ENCODE results near the gene CLDN6. TPM values are rescaled to one million over a fixed set of nuclear protein-coding genes. Genes with fewer than 3 reads are reported as not detected.

Gene CLDN6
- total and polyA plus RNA-seq, 2 of the 13 experiments (the other 11 are each of a cell fraction or from before 2014, with no cell fraction given), result 5.9 to 7.6 TPM

GRCh38 chr16:2981177-2981898, 36.6 kb downstream of the CLDN6 start (continued):
- no peak for TF ChIP-seq BRF2 (CRISPR knock-in tag; IDR thresholded peaks at IDR 0.05)
- TF ChIP-seq, protein P1, sequence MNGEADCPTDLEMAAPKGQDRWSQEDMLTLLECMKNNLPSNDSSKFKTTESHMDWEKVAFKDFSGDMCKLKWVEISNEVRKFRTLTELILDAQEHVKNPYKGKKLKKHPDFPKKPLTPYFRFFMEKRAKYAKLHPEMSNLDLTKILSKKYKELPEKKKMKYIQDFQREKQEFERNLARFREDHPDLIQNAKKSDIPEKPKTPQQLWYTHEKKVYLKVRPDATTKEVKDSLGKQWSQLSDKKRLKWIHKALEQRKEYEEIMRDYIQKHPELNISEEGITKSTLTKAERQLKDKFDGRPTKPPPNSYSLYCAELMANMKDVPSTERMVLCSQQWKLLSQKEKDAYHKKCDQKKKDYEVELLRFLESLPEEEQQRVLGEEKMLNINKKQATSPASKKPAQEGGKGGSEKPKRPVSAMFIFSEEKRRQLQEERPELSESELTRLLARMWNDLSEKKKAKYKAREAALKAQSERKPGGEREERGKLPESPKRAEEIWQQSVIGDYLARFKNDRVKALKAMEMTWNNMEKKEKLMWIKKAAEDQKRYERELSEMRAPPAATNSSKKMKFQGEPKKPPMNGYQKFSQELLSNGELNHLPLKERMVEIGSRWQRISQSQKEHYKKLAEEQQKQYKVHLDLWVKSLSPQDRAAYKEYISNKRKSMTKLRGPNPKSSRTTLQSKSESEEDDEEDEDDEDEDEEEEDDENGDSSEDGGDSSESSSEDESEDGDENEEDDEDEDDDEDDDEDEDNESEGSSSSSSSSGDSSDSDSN (CRISPR knock-in tag; IDR thresholded peaks at IDR 0.05), result peak; percentile 54; the same call in 1 of the 2 replicates
- 0 out of 2 replicates have a peak, but pooled peaks have one; percentile 44 for TF ChIP-seq ZNF788 (CRISPR knock-in tag; IDR thresholded peaks at IDR 0.05; ENCODE audit: borderline replicate concordance)
- TF ChIP-seq TFDP2 (CRISPR knock-in tag; IDR thresholded peaks at IDR 0.05), result peak; percentile 70
- TF ChIP-seq GPN1 (CRISPR knock-in tag; IDR thresholded peaks at IDR 0.05; ENCODE audit: borderline replicate concordance), result no peak
- peak; percentile 99 for TF ChIP-seq ZNF460 (CRISPR knock-in tag; IDR thresholded peaks at IDR 0.05; ENCODE audit: borderline replicate concordance)
- peak; percentile 47; the same call in 1 of the 2 replicates for TF ChIP-seq MED1 (CRISPR knock-in tag; IDR thresholded peaks at IDR 0.05)
- no peak for TF ChIP-seq TMF1 (CRISPR knock-in tag; IDR thresholded peaks at IDR 0.05; ENCODE audit: low read depth)
- TF ChIP-seq ZNF615 (CRISPR knock-in tag; IDR thresholded peaks at IDR 0.05; ENCODE audit: borderline replicate concordance), result no peak
- TF ChIP-seq ZNF749 (CRISPR knock-in tag; IDR thresholded peaks at IDR 0.05; ENCODE audit: borderline replicate concordance), result no peak
- no peak for TF ChIP-seq ZSCAN20 (CRISPR knock-in tag; IDR thresholded peaks at IDR 0.05; ENCODE audit: borderline replicate concordance)
- TF ChIP-seq MIXL1 (CRISPR knock-in tag; IDR thresholded peaks at IDR 0.05), result peak; percentile 38; the same call in 1 of the 2 replicates
- TF ChIP-seq, protein P2, sequence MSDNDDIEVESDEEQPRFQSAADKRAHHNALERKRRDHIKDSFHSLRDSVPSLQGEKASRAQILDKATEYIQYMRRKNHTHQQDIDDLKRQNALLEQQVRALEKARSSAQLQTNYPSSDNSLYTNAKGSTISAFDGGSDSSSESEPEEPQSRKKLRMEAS (IDR thresholded peaks at IDR 0.05), result peak; percentile 65
- TF ChIP-seq, protein P3, sequence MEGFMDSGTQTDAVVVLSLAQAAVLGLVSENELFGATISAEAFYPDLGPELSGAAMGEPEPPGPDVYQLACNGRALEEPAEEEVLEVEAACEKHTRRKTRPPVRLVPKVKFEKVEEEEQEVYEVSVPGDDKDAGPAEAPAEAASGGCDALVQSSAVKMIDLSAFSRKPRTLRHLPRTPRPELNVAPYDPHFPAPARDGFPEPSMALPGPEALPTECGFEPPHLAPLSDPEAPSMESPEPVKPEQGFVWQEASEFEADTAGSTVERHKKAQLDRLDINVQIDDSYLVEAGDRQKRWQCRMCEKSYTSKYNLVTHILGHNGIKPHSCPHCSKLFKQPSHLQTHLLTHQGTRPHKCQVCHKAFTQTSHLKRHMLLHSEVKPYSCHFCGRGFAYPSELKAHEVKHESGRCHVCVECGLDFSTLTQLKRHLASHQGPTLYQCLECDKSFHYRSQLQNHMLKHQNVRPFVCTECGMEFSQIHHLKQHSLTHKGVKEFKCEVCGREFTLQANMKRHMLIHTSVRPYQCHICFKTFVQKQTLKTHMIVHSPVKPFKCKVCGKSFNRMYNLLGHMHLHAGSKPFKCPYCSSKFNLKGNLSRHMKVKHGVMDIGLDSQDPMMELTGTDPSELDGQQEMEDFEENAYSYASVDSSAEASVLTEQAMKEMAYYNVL (CRISPR knock-in tag; IDR thresholded peaks at IDR 0.05; ENCODE audit: borderline replicate concordance), result peak; percentile 47; the same call in 1 of the 2 replicates
- peak; percentile 45; the same call in 1 of the 2 replicates for TF ChIP-seq ZFP91 (CRISPR knock-in tag; IDR thresholded peaks at IDR 0.05; ENCODE audit: borderline replicate concordance)
- TF ChIP-seq ZNF44 (CRISPR knock-in tag; IDR thresholded peaks at IDR 0.05), result no peak
- no peak for TF ChIP-seq PCBP1 (IDR thresholded peaks at IDR 0.05; ENCODE audit: borderline replicate concordance, low read depth, low read length)
- no peak for TF ChIP-seq ZNF550 (CRISPR knock-in tag; IDR thresholded peaks at IDR 0.05; ENCODE audit: borderline replicate concordance)
- TF ChIP-seq JDP2 (CRISPR knock-in tag; IDR thresholded peaks at IDR 0.05; ENCODE audit: borderline replicate concordance), result no peak
